ENCODE data around the gene CNTNAP5.

Gene CNTNAP5

DNA sequence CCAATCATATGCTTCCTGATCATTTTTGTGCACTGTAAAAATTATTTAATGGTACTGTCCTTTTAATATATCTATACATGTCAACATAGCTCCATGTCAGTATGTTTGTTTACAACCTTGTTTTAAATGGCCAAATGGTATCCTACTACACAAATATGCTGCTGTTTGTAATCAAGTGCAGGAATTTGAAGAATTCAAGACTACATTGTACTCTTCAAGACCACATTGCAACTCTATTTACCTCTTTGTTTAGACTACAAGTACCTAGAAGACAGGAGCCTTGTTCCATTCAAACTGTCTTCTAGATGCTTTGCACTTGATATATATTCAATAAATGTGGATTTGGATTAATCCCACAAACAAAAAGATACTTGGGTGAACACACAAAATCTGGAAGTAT, 41.7 kb downstream of the CNTNAP5 start:
- Histone ChIP-seq H3K4me3 (ENCODE audit: low read length, poor library complexity, severe bottlenecking) (no peak overlapping the region), H3K4me1 (ENCODE audit: insufficient read depth, low read length, poor library complexity, severe bottlenecking) (no peaks in the 10 kb centered on the region), H3F3A (ENCODE audit: low read depth) (no peaks in the 10 kb centered on the region), H3K9me2 (replicated peaks; ENCODE audit: low read depth, low read length) (no peaks in the 10 kb centered on the region), H3K79me2 (ENCODE audit: insufficient read depth, low read length) (no peaks in the 10 kb centered on the region), H3K9ac (ENCODE audit: low read depth, low read length, poor library complexity, severe bottlenecking) (no peak overlapping the region), H2AFZ (ENCODE audit: low read length) (no peak overlapping the region), H3K9me3 (ENCODE audit: insufficient read depth, low read depth, low read length) (no peaks in the 10 kb centered on the region), H3K36me3 (ENCODE audit: insufficient read depth, low read length) (no peaks in the 10 kb centered on the region), H3K27me3 (ENCODE audit: insufficient read depth, low read length, poor library complexity, severe bottlenecking) (no peaks in the 10 kb centered on the region), H3K4me2 (ENCODE audit: low read depth, low read length, poor library complexity, severe bottlenecking) (no peak overlapping the region), H4K20me1 (ENCODE audit: insufficient read depth, low read length, poor library complexity, severe bottlenecking) (no peaks in the 10 kb centered on the region)
- TF ChIP-seq EZH2phosphoT487 (IDR thresholded peaks at IDR 0.05; ENCODE audit: borderline replicate concordance) = no peak
- TF ChIP-seq, protein P1, sequence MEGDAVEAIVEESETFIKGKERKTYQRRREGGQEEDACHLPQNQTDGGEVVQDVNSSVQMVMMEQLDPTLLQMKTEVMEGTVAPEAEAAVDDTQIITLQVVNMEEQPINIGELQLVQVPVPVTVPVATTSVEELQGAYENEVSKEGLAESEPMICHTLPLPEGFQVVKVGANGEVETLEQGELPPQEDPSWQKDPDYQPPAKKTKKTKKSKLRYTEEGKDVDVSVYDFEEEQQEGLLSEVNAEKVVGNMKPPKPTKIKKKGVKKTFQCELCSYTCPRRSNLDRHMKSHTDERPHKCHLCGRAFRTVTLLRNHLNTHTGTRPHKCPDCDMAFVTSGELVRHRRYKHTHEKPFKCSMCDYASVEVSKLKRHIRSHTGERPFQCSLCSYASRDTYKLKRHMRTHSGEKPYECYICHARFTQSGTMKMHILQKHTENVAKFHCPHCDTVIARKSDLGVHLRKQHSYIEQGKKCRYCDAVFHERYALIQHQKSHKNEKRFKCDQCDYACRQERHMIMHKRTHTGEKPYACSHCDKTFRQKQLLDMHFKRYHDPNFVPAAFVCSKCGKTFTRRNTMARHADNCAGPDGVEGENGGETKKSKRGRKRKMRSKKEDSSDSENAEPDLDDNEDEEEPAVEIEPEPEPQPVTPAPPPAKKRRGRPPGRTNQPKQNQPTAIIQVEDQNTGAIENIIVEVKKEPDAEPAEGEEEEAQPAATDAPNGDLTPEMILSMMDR (conservative IDR thresholded peaks at IDR 0.05; ENCODE audit: low read length) = no peak

DNA sequence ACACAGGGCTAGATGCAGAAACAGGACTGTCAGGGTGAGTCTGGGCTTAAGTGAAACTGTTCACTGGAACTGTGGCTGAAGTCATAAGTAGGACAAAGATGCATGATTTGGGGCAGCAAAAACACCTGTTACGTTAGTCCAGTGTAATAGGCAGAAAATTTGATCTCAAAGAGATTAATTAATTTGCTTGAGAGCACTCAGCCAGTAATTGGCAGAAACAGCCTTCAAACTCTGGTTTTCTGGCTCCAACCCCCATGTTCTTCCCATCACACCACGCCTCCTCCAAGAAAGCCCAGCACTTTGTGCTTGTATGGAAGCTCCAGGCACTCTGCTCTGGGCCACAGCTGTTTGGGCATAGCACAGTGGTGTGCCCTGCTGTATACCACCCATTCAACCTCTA, 54.0 kb downstream of the CNTNAP5 start:
- Histone ChIP-seq H3K9me3 (ENCODE audit: insufficient read depth, low read depth, low read length) (no peaks in the 10 kb centered on the region), H3K79me2 (ENCODE audit: insufficient read depth, low read length) (no peaks in the 10 kb centered on the region), H3K4me2 (ENCODE audit: low read depth, low read length, poor library complexity, severe bottlenecking) (no peak overlapping the region), H3K9ac (ENCODE audit: low read depth, low read length, poor library complexity, severe bottlenecking) (no peak overlapping the region), H3K27me3 (ENCODE audit: insufficient read depth, low read length, poor library complexity, severe bottlenecking) (no peaks in the 10 kb centered on the region), H3K36me3 (ENCODE audit: insufficient read depth, low read length) (no peaks in the 10 kb centered on the region), H2AFZ (ENCODE audit: low read length) (no peak overlapping the region), H3K4me3 (ENCODE audit: low read length, poor library complexity, severe bottlenecking) (no peak overlapping the region), H3F3A (ENCODE audit: low read depth) (no peaks in the 10 kb centered on the region), H3K9me2 (replicated peaks; ENCODE audit: low read depth, low read length) (no peaks in the 10 kb centered on the region), H3K4me1 (ENCODE audit: insufficient read depth, low read length, poor library complexity, severe bottlenecking) (peaks cover 9% of the 10 kb centered on the region), H4K20me1 (ENCODE audit: insufficient read depth, low read length, poor library complexity, severe bottlenecking) (no peaks in the 10 kb centered on the region)
- TF ChIP-seq EZH2phosphoT487 (IDR thresholded peaks at IDR 0.05; ENCODE audit: borderline replicate concordance) = no peak
- TF ChIP-seq, protein P1 (conservative IDR thresholded peaks at IDR 0.05; ENCODE audit: low read length) = no peak

DNA sequence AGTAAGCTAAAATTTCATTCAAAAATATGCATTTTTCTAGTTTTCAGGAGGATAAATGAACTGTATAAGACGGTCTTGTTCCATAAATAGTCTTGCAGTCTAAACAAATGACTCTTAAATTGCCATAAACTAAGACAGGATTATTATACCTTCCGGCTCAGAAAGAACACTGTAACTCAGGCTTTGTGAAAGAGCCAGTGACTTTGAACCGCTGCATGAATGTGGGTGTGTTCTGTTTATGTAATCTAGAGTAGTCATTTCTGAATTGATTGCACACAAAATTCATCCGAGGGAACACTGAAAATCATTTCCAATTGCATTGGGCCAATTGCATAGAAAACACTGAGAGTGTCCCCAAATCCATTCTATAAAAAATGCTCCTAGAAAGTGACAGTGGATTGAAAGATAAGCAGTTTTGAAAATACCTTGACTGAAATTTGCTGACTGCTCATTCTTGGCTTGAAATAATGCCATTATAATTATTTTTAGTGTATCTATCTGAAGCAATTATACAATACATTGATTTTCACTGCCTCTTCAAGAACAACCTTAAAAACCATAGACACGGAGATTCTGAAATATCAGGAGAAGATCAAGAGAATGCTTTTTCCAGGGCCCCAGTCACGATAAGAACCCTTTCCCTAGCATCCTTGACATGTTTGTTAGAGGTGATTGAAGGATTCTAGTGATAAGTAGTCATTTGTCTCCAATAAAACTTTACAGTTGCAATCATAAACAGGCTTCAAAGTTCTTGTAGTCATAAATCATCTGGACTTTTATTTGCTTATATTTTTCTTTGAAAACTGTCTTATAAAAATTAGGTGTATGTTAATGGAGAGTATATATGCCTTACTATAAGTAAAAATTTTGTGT, 55.4 kb downstream of the CNTNAP5 start:
- TF ChIP-seq, protein P1 (conservative IDR thresholded peaks at IDR 0.05; ENCODE audit: low read length) = no peak
- no peak for TF ChIP-seq EZH2phosphoT487 (IDR thresholded peaks at IDR 0.05; ENCODE audit: borderline replicate concordance)
- Histone ChIP-seq H3K36me3 (ENCODE audit: insufficient read depth, low read length) (no peaks in the 10 kb centered on the region), H4K20me1 (ENCODE audit: insufficient read depth, low read length, poor library complexity, severe bottlenecking) (no peaks in the 10 kb centered on the region), H3K9ac (ENCODE audit: low read depth, low read length, poor library complexity, severe bottlenecking) (no peak overlapping the region), H3F3A (ENCODE audit: low read depth) (no peaks in the 10 kb centered on the region), H3K9me2 (replicated peaks; ENCODE audit: low read depth, low read length) (no peaks in the 10 kb centered on the region), H3K4me2 (ENCODE audit: low read depth, low read length, poor library complexity, severe bottlenecking) (no peak overlapping the region), H3K79me2 (ENCODE audit: insufficient read depth, low read length) (no peaks in the 10 kb centered on the region), H3K9me3 (ENCODE audit: insufficient read depth, low read depth, low read length) (no peaks in the 10 kb centered on the region), H2AFZ (ENCODE audit: low read length) (no peak overlapping the region), H3K27me3 (ENCODE audit: insufficient read depth, low read length, poor library complexity, severe bottlenecking) (no peaks in the 10 kb centered on the region), H3K4me1 (ENCODE audit: insufficient read depth, low read length, poor library complexity, severe bottlenecking) (peaks cover 9% of the 10 kb centered on the region), H3K4me3 (ENCODE audit: low read length, poor library complexity, severe bottlenecking) (no peak overlapping the region)
